ENCODE results near the gene STARD3. TPM values are rescaled to one million over a fixed set of nuclear protein-coding genes. Genes with fewer than 3 reads are reported as not detected.

STARD3 gene
- total RNA-seq, 2 donors from 2014 or later = 52.5 to 202 TPM

DNA sequence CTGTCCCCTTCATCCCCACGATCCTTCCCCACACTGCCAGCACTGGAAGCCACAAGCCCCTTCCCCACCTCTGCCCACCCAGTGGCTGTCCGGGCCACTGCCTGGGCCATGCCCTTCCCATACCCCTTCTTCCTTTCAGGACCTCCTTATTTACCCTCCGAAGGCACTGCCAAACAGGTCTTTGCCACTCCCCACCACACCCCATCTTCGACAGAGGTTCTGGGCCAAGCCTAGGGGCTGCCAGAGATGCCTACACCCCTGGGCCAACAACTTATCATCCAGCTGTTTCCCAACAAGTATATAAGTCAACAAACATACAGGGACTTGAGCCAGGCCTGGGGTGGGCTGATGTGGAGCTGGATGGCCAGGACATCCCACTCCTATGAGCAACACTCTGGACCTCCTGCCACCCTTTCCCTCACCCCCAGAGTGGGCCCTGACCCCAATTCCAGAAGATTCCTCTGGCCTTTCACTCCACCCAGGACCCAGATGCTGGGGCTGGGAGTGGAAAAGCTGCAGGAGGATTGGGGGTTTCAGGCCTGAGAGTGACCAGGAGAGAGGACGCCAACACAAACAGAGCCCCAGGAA lies 11.7 kb upstream of the STARD3 start:
- H3K4me3 ChIP-seq = no peak overlapping the region

DNA sequence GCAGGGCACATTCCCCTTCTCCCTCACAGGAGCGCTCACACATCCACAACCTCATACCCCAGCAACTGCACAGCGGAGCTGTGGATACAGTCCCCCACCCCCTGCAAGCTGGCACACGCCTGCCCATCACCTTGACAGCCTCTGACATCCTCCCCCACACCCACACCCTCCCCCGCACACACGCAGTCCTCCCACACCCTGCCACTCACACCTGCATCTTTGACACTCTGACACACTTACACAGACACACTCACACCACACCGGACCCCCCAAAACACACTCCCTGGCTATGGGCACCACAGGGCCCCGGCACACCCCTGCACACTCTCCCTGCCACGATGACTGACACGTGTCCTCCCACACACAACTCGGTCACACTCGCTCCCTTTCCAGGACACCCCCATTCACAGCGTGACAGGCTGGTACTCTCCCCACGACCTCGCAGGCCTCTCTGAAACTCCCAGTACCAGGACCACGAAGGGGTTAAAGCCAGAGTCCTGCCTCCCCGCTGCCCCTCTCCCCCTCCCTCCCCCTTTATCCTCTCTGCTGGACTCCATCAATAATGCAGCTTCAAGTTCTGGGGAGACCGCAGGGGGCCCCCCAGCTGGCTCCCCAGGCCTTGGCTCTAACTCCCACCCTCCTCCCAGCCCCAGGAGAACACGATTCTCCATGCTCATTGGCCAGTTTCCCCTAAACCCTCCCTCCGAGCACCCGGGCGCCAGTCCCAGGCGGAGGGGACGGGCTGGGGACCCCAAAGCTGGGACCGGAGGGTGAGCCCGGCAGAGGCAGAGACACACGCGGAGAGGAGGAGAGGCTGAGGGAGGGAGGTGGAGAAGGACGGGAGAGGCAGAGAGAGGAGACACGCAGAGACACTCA lies 10.5 kb upstream of the STARD3 start, which contains the start of gene PPP1R1B:
Gene PPP1R1B (plus strand): TSS at position 782 of the 876 bp plus-strand sequence. CDS start 441 bp downstream, outside the sequence.
- TF ChIP-seq POLR2AphosphoS5 (IDR thresholded peaks at IDR 0.05) (peak; percentile 38), POLR2A (IDR thresholded peaks at IDR 0.05) (peak; percentile 55)
- TF ChIP-seq, protein P1, sequence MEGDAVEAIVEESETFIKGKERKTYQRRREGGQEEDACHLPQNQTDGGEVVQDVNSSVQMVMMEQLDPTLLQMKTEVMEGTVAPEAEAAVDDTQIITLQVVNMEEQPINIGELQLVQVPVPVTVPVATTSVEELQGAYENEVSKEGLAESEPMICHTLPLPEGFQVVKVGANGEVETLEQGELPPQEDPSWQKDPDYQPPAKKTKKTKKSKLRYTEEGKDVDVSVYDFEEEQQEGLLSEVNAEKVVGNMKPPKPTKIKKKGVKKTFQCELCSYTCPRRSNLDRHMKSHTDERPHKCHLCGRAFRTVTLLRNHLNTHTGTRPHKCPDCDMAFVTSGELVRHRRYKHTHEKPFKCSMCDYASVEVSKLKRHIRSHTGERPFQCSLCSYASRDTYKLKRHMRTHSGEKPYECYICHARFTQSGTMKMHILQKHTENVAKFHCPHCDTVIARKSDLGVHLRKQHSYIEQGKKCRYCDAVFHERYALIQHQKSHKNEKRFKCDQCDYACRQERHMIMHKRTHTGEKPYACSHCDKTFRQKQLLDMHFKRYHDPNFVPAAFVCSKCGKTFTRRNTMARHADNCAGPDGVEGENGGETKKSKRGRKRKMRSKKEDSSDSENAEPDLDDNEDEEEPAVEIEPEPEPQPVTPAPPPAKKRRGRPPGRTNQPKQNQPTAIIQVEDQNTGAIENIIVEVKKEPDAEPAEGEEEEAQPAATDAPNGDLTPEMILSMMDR (IDR thresholded peaks at IDR 0.05) = no peak
- H3K36me3 ChIP-seq = no peaks in the 10 kb centered on the region
- H3K27ac ChIP-seq = peak within 1 kb of the TSS; percentile 68 to 88
- H3K9me3 ChIP-seq = no peaks in the 10 kb centered on the region
- peak within 1 kb of the TSS; percentile 44 to 49 for H3K4me3 ChIP-seq
- WGBS = 10% methylated on average over 29 of the region's 29 CpGs
- H3K27me3 ChIP-seq (replicated peaks; ENCODE audit: insufficient read depth) = no peaks in the 10 kb centered on the region
- intact Hi-C loops (cut with DNase I) = no loop called here
- no peak for DNase-seq (ENCODE audit: low spot score)
- H3K4me1 ChIP-seq (replicated peaks) = peaks cover 14% of the 10 kb centered on the region

More for the DNA sequence above, 11.7 kb upstream of the STARD3 start:
- H3K27ac ChIP-seq = peak overlapping the region in 1 of 2 donors; percentile 88
- intact Hi-C loops (cut with DNase I) = no loop called here
- WGBS = 36% methylated on average over 5 of the region's 5 CpGs
- H3K27me3 ChIP-seq (replicated peaks; ENCODE audit: insufficient read depth) = no peaks in the 10 kb centered on the region
- H3K9me3 ChIP-seq = no peaks in the 10 kb centered on the region
- TF ChIP-seq POLR2A (IDR thresholded peaks at IDR 0.05) = no peak
- no peaks in the 10 kb centered on the region for H3K36me3 ChIP-seq
- peaks cover 13% of the 10 kb centered on the region for H3K4me1 ChIP-seq (replicated peaks)
- no peak for DNase-seq (ENCODE audit: low spot score)

DNA sequence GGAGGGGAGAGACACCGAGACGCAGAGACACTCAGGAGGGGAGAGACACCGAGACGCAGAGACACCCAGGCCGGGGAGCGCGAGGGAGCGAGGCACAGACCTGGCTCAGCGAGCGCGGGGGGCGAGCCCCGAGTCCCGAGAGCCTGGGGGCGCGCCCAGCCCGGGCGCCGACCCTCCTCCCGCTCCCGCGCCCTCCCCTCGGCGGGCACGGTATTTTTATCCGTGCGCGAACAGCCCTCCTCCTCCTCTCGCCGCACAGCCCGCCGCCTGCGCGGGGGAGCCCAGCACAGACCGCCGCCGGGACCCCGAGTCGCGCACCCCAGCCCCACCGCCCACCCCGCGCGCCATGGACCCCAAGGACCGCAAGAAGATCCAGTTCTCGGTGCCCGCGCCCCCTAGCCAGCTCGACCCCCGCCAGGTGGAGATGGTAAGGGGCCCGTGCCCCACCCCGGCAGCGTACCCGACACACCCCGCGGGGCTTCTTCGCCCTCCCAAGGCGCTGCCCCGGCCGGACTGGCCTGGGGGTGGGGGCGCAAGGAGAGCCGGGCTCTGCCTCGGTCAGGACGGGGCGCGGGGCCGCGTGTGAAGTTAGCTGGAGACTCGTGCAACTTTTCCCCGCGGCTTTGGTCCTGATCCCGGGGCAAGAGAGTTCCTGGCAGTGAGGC lies 9.8 kb upstream of the STARD3 start:
- WGBS = under 1% methylated on average over 37 of the region's 72 CpGs
- H3K27me3 ChIP-seq (replicated peaks; ENCODE audit: insufficient read depth) = no peaks in the 10 kb centered on the region

DNA sequence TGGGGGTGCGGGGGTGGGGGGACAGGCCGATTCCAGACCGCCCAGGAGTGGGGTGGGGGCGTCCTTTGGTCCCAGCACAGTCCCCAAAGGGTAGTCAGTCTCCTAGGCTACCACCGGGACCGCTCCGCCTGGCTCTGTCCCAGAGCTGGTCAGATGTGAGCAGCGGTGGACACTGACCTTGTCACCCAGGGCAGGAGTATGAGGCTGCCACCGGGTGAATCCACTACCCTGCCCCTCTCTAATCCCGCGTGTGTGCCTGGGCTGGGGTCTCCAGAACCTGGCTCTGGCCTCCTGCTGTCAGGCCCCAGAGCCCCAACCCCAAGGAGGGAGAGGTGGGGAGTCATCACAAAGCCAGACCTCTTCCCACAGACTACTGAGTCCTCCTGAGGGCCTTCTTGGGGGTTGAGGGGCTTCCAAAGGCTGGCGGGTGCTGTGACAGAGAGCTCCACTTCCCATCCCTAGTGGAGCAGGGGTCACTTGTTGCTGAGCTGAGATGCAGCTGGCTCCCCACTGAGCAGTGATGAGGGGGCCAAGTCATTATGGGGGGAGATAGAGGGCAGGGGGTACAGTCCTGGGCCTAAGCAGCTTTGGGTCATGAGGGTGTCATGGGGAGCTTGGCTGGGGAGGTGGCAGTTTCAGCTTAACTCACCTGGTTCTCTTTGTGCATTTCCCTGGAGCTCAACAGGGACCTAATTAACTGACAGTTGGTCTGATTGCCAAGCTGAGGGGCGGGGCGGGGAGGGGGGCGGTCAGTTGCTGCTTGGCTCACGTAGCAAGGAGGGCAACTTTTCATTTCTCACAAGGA lies 9.0 kb upstream of the STARD3 start:
- intact Hi-C loops (cut with DNase I) = no loop called here
- 40% methylated on average over 15 of the region's 16 CpGs for WGBS

More for the DNA sequence above, 9.8 kb upstream of the STARD3 start:
- intact Hi-C loops (cut with DNase I) = no loop called here
- Histone ChIP-seq H3K9me3 (no peaks in the 10 kb centered on the region), H3K27ac (peak overlapping the region; percentile 68 to 88), H3K4me1 (replicated peaks) (peaks cover 21% of the 10 kb centered on the region), H3K36me3 (no peaks in the 10 kb centered on the region), H3K4me3 (peak overlapping the region; percentile 44 to 49)
- no peak for DNase-seq (ENCODE audit: low spot score)
- TF ChIP-seq POLR2AphosphoS5 (IDR thresholded peaks at IDR 0.05) (no peak), POLR2A (IDR thresholded peaks at IDR 0.05) (no peak)

DNA sequence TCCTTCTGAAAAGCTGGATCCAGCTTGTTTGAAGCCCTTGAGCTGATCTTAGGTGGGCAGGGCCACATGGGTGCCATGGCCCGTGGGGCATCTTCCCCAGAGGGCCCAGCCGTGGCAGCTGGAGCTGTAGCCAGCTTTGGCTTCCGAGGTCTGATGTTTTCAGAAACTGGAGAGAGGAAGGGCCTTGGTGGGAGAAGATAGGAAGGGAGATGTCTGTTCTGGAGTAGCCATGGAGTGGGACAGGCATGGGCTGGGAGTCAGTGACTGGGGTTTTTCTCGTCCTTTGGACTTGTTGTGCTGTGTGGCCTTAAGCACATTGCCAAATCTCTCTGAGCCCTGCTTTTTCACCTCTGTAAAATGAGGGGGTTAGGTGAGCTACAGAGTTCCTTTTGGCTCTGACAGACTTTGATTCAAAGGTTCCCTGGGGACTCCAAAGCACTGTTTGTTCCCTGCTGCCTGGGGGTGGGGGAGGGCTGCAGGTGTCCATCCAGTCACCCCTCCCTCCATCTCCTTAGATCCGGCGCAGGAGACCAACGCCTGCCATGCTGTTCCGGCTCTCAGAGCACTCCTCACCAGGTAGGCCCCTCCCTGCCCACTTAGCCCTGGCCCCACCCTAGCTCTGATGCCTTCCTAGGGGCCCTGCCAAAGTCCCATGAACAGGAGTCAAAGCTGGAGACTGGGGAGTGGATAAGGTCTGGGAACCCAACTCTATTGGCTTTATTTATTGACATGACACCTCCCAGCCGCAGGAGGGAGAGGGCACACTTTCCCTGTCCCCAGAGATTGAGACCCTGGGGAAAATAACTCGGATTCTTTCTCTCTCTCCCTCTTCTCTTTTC lies 8.1 kb upstream of the STARD3 start:
- H3K27me3 ChIP-seq (replicated peaks; ENCODE audit: insufficient read depth) = no peaks in the 10 kb centered on the region
- H3K9me3 ChIP-seq = no peaks in the 10 kb centered on the region
- peak; percentile 71 for DNase-seq (ENCODE audit: low spot score)
- 39% methylated on average over 10 of the region's 10 CpGs for WGBS
- H3K36me3 ChIP-seq = no peaks in the 10 kb centered on the region
- H3K27ac ChIP-seq = peak overlapping the region; percentile 68 to 88
- H3K4me1 ChIP-seq (replicated peaks) = peaks cover 28% of the 10 kb centered on the region
- no peak overlapping the region for H3K4me3 ChIP-seq
- TF ChIP-seq POLR2AphosphoS5 (IDR thresholded peaks at IDR 0.05) = no peak
- peak; percentile 19 for TF ChIP-seq POLR2A (IDR thresholded peaks at IDR 0.05)
- TF ChIP-seq, protein P1 (IDR thresholded peaks at IDR 0.05) = peak in 1 of 4 experiments; percentile 15
- intact Hi-C loops (cut with DNase I) = no loop called here

More for the DNA sequence above, 9.0 kb upstream of the STARD3 start:
- H3K4me3 ChIP-seq = peak overlapping the region; percentile 44 to 49
- TF ChIP-seq POLR2AphosphoS5 (IDR thresholded peaks at IDR 0.05) (no peak), POLR2A (IDR thresholded peaks at IDR 0.05) (peak; percentile 28)
- no peak for DNase-seq (ENCODE audit: low spot score)
- no peaks in the 10 kb centered on the region for H3K27me3 ChIP-seq (replicated peaks; ENCODE audit: insufficient read depth)
- H3K36me3 ChIP-seq = no peaks in the 10 kb centered on the region
- peak overlapping the region; percentile 68 to 88 for H3K27ac ChIP-seq
- H3K9me3 ChIP-seq = no peaks in the 10 kb centered on the region
- H3K4me1 ChIP-seq (replicated peaks) = peaks cover 28% of the 10 kb centered on the region
